Measurements from ENCODE around the gene NRCAM.

NRCAM gene

GRCh38 chr7:108158776-108159175 is 297.5 kb downstream of the NRCAM start:
- no peak for DNase-seq (ENCODE audit: low read depth)

GRCh38 chr7:108157606-108158335 is 298.5 kb downstream of the NRCAM start:
- TF ChIP-seq, protein P1, sequence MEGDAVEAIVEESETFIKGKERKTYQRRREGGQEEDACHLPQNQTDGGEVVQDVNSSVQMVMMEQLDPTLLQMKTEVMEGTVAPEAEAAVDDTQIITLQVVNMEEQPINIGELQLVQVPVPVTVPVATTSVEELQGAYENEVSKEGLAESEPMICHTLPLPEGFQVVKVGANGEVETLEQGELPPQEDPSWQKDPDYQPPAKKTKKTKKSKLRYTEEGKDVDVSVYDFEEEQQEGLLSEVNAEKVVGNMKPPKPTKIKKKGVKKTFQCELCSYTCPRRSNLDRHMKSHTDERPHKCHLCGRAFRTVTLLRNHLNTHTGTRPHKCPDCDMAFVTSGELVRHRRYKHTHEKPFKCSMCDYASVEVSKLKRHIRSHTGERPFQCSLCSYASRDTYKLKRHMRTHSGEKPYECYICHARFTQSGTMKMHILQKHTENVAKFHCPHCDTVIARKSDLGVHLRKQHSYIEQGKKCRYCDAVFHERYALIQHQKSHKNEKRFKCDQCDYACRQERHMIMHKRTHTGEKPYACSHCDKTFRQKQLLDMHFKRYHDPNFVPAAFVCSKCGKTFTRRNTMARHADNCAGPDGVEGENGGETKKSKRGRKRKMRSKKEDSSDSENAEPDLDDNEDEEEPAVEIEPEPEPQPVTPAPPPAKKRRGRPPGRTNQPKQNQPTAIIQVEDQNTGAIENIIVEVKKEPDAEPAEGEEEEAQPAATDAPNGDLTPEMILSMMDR (conservative IDR thresholded peaks at IDR 0.05; ENCODE audit: low read depth, low read length): no peak
- no peak for DNase-seq (ENCODE audit: low read depth)
- H3K4me3 ChIP-seq (ENCODE audit: low read depth, low read length): no peak overlapping the region

More at GRCh38 chr7:108158776-108159175, 297.5 kb downstream of the NRCAM start:
- no peak overlapping the region for H3K4me3 ChIP-seq (ENCODE audit: low read depth, low read length)
- TF ChIP-seq, protein P1 (conservative IDR thresholded peaks at IDR 0.05; ENCODE audit: low read depth, low read length): no peak

GRCh38 chr7:108156897-108157605 is 299.2 kb downstream of the NRCAM start:
- H3K4me3 ChIP-seq (ENCODE audit: low read depth, low read length): no peak overlapping the region
- no peak for DNase-seq (ENCODE audit: low read depth)
- TF ChIP-seq, protein P1 (conservative IDR thresholded peaks at IDR 0.05; ENCODE audit: low read depth, low read length): no peak

- TF ChIP-seq, protein P1 (conservative IDR thresholded peaks at IDR 0.05; ENCODE audit: low read depth, low read length): no peak
- no peak overlapping the region for H3K4me3 ChIP-seq (ENCODE audit: low read depth, low read length)
Observed at GRCh38 chr7:108152198-108152597, 304.0 kb downstream of the NRCAM start.

DNA sequence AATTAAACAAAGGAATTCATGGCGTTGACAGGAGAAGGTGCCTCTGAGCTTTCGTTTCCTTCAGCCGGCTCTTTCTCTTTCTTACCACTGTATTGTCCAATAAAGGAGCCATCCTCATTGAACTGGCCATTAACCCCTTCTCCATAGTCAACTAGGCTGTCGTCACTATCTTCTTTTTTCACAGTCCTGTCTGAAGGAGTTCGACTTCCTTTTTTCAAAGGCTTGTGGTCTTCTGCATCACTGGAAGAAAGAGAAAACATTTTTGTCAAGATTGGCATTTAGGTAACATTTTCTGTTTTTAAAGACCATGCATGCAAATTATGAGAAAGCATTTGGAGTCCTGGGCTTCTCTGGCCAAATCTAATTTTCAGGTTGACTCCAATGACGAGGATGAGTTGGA is 306.3 kb downstream of the NRCAM start:
- no peak for DNase-seq (ENCODE audit: low read depth)
- no peak overlapping the region for H3K4me3 ChIP-seq (ENCODE audit: low read depth, low read length)
- TF ChIP-seq, protein P1 (conservative IDR thresholded peaks at IDR 0.05; ENCODE audit: low read depth, low read length): no peak

More at GRCh38 chr7:108152198-108152597, 304.0 kb downstream of the NRCAM start:
- no peak for DNase-seq (ENCODE audit: low read depth)

DNA sequence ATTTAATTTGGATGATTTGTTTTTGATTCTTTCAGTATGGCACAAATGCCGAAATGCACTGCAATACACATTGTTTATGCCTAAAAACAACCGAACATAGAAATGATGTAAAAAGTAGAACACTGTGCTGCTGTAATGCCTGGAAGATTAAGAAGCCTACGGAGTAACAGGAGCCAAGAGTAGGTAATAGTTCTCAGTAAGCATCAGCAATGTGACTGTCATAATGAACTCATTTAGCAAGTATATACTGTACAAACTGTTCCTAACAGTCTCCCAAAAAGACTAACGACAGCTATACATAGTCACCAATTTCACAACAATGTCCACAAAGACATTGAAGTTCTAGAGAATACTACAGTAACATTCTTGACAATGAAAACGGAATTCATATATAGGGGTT is 307.1 kb downstream of the NRCAM start:
- TF ChIP-seq, protein P1 (conservative IDR thresholded peaks at IDR 0.05; ENCODE audit: low read depth, low read length): no peak
- H3K4me3 ChIP-seq (ENCODE audit: low read depth, low read length): no peak overlapping the region
- DNase-seq (ENCODE audit: low read depth): no peak
